GM23338 (cell line): ENCODE results near the gene POMGNT1. TPM values are rescaled to one million over a fixed set of nuclear protein-coding genes. Genes with fewer than 3 reads are reported as not detected.
A peak's percentile ranks its signal among the peaks of the same experiment; 100 is the strongest.

Experiments used
- ATAC-seq: fragments of 200-7000 bp; cut with Tn5 transposase; 3 replicates; pipeline ENCODE4 v1.9.1; 2020
- DNase-seq: peaks from one replicate; pipeline ENCODE4 v3.0.0-alpha.2; 2015; ENCODE audit warnings: low spot score
- H2AFZ ChIP-seq: fragments of 200-600 bp; sonication (generic); 2 replicates; pipeline ENCODE4 v1.8.0; 2016; ENCODE audit warnings: antibody characterized with exemption, mild to moderate bottlenecking, moderate library complexity
- H3F3A ChIP-seq: fragments of 200-600 bp; sonication (generic); replicated peaks from 2 replicates; pipeline ENCODE4 v1.8.0; 2017; ENCODE audit warnings: antibody characterized with exemption, mixed run types, low read depth
- H3K27ac ChIP-seq: fragments of 200-600 bp; sonication (generic); 2 replicates; pipeline ENCODE4 v1.6.1; 2016; ENCODE audit warnings: low read depth
- H3K27me3 ChIP-seq: fragments of 200-600 bp; sonication (generic); 2 replicates; pipeline ENCODE4 v1.8.0; 2016; ENCODE audit warnings: mild to moderate bottlenecking, mixed run types, moderate library complexity; ENCODE audit not compliant: insufficient read depth
- H3K36me3 ChIP-seq: fragments of 200-600 bp; sonication (generic); 2 replicates; pipeline ENCODE4 v1.8.0; 2016; ENCODE audit warnings: mild to moderate bottlenecking; ENCODE audit not compliant: insufficient read depth
- H3K4me1 ChIP-seq: fragments of 200-600 bp; sonication (generic); 2 replicates; pipeline ENCODE4 v1.8.0; 2016; ENCODE audit warnings: mild to moderate bottlenecking, moderate library complexity; ENCODE audit not compliant: insufficient read depth
- H3K4me2 ChIP-seq: fragments of 200-600 bp; sonication (generic); 2 replicates; pipeline ENCODE4 v1.7.1; 2017; ENCODE audit warnings: mixed run types
- H3K4me3 ChIP-seq: fragments of 200-600 bp; sonication (generic); 2 replicates; pipeline ENCODE4 v1.6.1; 2016; ENCODE audit warnings: mixed run types
- H3K79me2 ChIP-seq: fragments of 200-600 bp; sonication (generic); replicated peaks from 2 replicates; pipeline ENCODE4 v1.8.0; 2017; ENCODE audit warnings: mild to moderate bottlenecking; ENCODE audit not compliant: insufficient read depth
- H3K9me2 ChIP-seq: fragments of 200-600 bp; sonication (generic); 2 replicates; pipeline ENCODE4 v1.8.0; 2017; ENCODE audit not compliant: insufficient read depth
- H4K20me1 ChIP-seq: fragments of 200-600 bp; sonication (generic); replicated peaks from 2 replicates; pipeline ENCODE4 v1.8.0; 2017; ENCODE audit warnings: mild to moderate bottlenecking; ENCODE audit not compliant: insufficient read depth
- H3K27ac Mint-ChIP-seq: 2 replicates; pipeline ENCODE4 v1.8.0; 2020; ENCODE audit warnings: inconsistent platforms, mild to moderate bottlenecking, moderate library complexity, mixed read lengths
- H3K27me3 Mint-ChIP-seq: 3 replicates; pipeline ENCODE4 v1.8.0; 2022; ENCODE audit warnings: low read depth, mild to moderate bottlenecking, moderate library complexity, mixed read lengths, inconsistent platforms; ENCODE audit not compliant: insufficient read depth, poor library complexity
- H3K36me3 Mint-ChIP-seq: 3 replicates; pipeline ENCODE4 v1.8.0; 2021; ENCODE audit warnings: low read depth, mild to moderate bottlenecking, inconsistent platforms, moderate library complexity, mixed read lengths
- H3K4me1 Mint-ChIP-seq: 3 replicates; pipeline ENCODE4 v1.8.0; 2020; ENCODE audit warnings: mild to moderate bottlenecking, inconsistent platforms, mixed read lengths
- H3K4me3 Mint-ChIP-seq: 3 replicates; pipeline ENCODE4 v1.8.0; 2021; ENCODE audit warnings: moderate library complexity, mild to moderate bottlenecking, inconsistent platforms, mixed read lengths
- H3K9me3 Mint-ChIP-seq: 3 replicates; pipeline ENCODE4 v1.8.0; 2020; ENCODE audit warnings: moderate library complexity, mild to moderate bottlenecking, inconsistent platforms, mixed read lengths
- CREB1 ChIP-seq: fragments of 250-450 bp; sonication (Bioruptor Pico); IDR thresholded peaks from 2 replicates; pipeline ENCODE4 v1.5.0; 2020; ENCODE audit warnings: low read depth, mild to moderate bottlenecking, moderate library complexity
- EZH2 ChIP-seq: fragments of 200-600 bp; sonication (generic); IDR thresholded peaks from one replicate; pipeline ENCODE4 v1.8.0; 2017; ENCODE audit warnings: antibody characterized with exemption, mild to moderate bottlenecking, low read depth; ENCODE audit not compliant: unreplicated experiment
- EZH2phosphoT487 ChIP-seq: fragments of 200-600 bp; sonication (generic); IDR thresholded peaks from one replicate; pipeline ENCODE4 v1.8.1; 2018; ENCODE audit warnings: antibody characterized with exemption; ENCODE audit not compliant: unreplicated experiment
- JUNB ChIP-seq: IDR thresholded peaks from one replicate; pipeline ENCODE4 v1.6.1; 2016; ENCODE audit warnings: antibody characterized with exemption; ENCODE audit not compliant: unreplicated experiment
- NANOG ChIP-seq: IDR thresholded peaks from 2 replicates; pipeline ENCODE4 v1.6.1; 2016; ENCODE audit warnings: antibody characterized with exemption, borderline replicate concordance
- POLR2AphosphoS5 ChIP-seq: IDR thresholded peaks from 2 replicates; pipeline ENCODE4 v1.6.1; 2016; ENCODE audit warnings: antibody characterized with exemption, low read depth
- STAT1 ChIP-seq: IDR thresholded peaks from one replicate; pipeline ENCODE4 v1.6.1; 2016; ENCODE audit warnings: antibody characterized with exemption; ENCODE audit not compliant: unreplicated experiment
- ZNF114 ChIP-seq: fragments of 250-450 bp; sonication (Bioruptor Pico); IDR thresholded peaks from 2 replicates; pipeline ENCODE4 v1.5.0; 2020; ENCODE audit warnings: mild to moderate bottlenecking, moderate library complexity
- ZNF331 ChIP-seq: fragments of 250-450 bp; sonication (Bioruptor Pico); IDR thresholded peaks from 2 replicates; pipeline ENCODE4 v1.5.0; 2020; ENCODE audit warnings: low read depth, mild to moderate bottlenecking, moderate library complexity
- polyA plus RNA-seq: library from polyadenylated mRNA; unstranded; fragments of >200 nt; fragmentation: Nextera tagmentation; extraction: Ambion mirVana; gene quantifications from 2 replicates; pipeline ENCODE4 v1.2.1, GENCODE V29; 2016
- total RNA-seq: library from RNA; depleted of rRNA; stranded (reverse); fragments of >200 nt; shearing (Covaris generic); gene quantifications from 2 replicates; pipeline ENCODE4 v1.2.3, GENCODE V29; 2014
- TF ChIP-seq, protein P1 (sequence below): IDR thresholded peaks from 2 replicates; pipeline ENCODE4 v1.6.1; 2016; ENCODE audit warnings: antibody characterized with exemption
- TF ChIP-seq, protein P2 (sequence below), 2 experiments: fragments of 200-600 bp in 1 of 2; sonication (generic) in 1 of 2; conservative IDR thresholded peaks; 2 replicates each; pipeline versions ENCODE4 v1.5.1 to v1.6.1; 2016 to 2017; ENCODE audit warnings: antibody characterized with exemption in 2 of 2, low read depth in 2 of 2, mild to moderate bottlenecking in 2 of 2, moderate library complexity in 1 of 2
- TF ChIP-seq, protein P3 (sequence below): fragments of 250-450 bp; sonication (Bioruptor Pico); IDR thresholded peaks from 2 replicates; pipeline ENCODE4 v1.5.0; 2020; ENCODE audit warnings: mild to moderate bottlenecking, moderate library complexity
- TF ChIP-seq, protein P4 (sequence below): IDR thresholded peaks from one replicate; pipeline ENCODE4 v1.6.1; 2018; ENCODE audit warnings: antibody characterized with exemption; ENCODE audit not compliant: unreplicated experiment

The POMGNT1 gene
- total and polyA plus RNA-seq, 2 experiments from 2014 or later: 24.3 to 32.1 TPM

DNA sequence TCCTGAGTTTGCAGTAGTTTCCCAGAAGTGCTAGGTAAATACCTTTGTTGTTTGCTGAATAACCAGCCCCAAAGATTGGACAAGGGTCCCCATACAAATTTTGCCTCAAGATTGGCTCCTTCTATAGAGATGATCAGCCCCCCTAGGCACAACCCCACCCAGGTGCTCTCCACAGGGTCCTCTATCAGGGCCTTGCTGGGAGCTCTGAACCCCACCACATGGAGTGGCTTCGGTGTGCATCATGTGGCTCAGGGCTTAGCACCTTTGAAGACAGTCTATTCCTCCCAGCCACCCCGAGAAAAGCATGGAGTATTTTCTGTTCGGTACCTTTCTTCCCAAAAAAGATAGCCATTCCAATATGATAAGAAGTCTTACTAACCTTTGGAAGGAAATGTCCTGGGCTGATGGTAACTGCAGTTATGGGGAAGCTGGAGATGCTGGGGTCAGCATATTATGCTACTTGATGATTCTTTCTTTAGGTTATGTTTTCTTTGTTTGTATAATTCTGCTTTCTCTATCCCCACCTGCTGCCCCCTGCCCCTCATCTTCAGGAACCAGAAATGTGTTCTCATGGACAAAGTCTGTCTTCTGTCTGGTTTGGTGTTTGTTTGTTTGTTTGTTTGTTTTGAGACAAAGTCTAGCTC is 28.3 kb downstream of the POMGNT1 start:
- Histone ChIP-seq H3K36me3 (no peaks in the 10 kb centered on the region), H3F3A (0 out of 2 replicates have a peak, but pooled peaks cover 3% of the 10 kb centered on the region), H3K27me3 (peaks cover 18% of the 10 kb centered on the region), H3K4me1 (peaks cover 30% of the 10 kb centered on the region), H3K27ac (no peak overlapping the region), H3K9me2 (no peaks in the 10 kb centered on the region), H3K4me3 (no peak overlapping the region), H4K20me1 (no peaks in the 10 kb centered on the region), H2AFZ (0 out of 2 replicates have a peak overlapping the region, but pooled peaks have one; percentile 28), H3K4me2 (no peak overlapping the region), H3K79me2 (no peaks in the 10 kb centered on the region)
- peaks cover 32% of the 10 kb centered on the region for H3K4me1 Mint-ChIP-seq
- H3K27ac Mint-ChIP-seq: no peak overlapping the region
- H3K36me3 Mint-ChIP-seq: no peaks in the 10 kb centered on the region
- H3K9me3 Mint-ChIP-seq: no peaks in the 10 kb centered on the region
- ATAC-seq (no peak), DNase-seq (no peak)
- TF ChIP-seq ZNF114 (CRISPR knock-in tag): no peak
- TF ChIP-seq, protein P1, sequence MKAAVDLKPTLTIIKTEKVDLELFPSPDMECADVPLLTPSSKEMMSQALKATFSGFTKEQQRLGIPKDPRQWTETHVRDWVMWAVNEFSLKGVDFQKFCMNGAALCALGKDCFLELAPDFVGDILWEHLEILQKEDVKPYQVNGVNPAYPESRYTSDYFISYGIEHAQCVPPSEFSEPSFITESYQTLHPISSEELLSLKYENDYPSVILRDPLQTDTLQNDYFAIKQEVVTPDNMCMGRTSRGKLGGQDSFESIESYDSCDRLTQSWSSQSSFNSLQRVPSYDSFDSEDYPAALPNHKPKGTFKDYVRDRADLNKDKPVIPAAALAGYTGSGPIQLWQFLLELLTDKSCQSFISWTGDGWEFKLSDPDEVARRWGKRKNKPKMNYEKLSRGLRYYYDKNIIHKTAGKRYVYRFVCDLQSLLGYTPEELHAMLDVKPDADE: no peak
- no peak for TF ChIP-seq JUNB
- TF ChIP-seq, protein P2, sequence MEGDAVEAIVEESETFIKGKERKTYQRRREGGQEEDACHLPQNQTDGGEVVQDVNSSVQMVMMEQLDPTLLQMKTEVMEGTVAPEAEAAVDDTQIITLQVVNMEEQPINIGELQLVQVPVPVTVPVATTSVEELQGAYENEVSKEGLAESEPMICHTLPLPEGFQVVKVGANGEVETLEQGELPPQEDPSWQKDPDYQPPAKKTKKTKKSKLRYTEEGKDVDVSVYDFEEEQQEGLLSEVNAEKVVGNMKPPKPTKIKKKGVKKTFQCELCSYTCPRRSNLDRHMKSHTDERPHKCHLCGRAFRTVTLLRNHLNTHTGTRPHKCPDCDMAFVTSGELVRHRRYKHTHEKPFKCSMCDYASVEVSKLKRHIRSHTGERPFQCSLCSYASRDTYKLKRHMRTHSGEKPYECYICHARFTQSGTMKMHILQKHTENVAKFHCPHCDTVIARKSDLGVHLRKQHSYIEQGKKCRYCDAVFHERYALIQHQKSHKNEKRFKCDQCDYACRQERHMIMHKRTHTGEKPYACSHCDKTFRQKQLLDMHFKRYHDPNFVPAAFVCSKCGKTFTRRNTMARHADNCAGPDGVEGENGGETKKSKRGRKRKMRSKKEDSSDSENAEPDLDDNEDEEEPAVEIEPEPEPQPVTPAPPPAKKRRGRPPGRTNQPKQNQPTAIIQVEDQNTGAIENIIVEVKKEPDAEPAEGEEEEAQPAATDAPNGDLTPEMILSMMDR (conservative IDR thresholded peaks at IDR 0.05; ENCODE audit: low read depth in 2 of 2): no peak
- TF ChIP-seq STAT1: no peak
- TF ChIP-seq ZNF331 (CRISPR knock-in tag): no peak
- TF ChIP-seq, protein P3, sequence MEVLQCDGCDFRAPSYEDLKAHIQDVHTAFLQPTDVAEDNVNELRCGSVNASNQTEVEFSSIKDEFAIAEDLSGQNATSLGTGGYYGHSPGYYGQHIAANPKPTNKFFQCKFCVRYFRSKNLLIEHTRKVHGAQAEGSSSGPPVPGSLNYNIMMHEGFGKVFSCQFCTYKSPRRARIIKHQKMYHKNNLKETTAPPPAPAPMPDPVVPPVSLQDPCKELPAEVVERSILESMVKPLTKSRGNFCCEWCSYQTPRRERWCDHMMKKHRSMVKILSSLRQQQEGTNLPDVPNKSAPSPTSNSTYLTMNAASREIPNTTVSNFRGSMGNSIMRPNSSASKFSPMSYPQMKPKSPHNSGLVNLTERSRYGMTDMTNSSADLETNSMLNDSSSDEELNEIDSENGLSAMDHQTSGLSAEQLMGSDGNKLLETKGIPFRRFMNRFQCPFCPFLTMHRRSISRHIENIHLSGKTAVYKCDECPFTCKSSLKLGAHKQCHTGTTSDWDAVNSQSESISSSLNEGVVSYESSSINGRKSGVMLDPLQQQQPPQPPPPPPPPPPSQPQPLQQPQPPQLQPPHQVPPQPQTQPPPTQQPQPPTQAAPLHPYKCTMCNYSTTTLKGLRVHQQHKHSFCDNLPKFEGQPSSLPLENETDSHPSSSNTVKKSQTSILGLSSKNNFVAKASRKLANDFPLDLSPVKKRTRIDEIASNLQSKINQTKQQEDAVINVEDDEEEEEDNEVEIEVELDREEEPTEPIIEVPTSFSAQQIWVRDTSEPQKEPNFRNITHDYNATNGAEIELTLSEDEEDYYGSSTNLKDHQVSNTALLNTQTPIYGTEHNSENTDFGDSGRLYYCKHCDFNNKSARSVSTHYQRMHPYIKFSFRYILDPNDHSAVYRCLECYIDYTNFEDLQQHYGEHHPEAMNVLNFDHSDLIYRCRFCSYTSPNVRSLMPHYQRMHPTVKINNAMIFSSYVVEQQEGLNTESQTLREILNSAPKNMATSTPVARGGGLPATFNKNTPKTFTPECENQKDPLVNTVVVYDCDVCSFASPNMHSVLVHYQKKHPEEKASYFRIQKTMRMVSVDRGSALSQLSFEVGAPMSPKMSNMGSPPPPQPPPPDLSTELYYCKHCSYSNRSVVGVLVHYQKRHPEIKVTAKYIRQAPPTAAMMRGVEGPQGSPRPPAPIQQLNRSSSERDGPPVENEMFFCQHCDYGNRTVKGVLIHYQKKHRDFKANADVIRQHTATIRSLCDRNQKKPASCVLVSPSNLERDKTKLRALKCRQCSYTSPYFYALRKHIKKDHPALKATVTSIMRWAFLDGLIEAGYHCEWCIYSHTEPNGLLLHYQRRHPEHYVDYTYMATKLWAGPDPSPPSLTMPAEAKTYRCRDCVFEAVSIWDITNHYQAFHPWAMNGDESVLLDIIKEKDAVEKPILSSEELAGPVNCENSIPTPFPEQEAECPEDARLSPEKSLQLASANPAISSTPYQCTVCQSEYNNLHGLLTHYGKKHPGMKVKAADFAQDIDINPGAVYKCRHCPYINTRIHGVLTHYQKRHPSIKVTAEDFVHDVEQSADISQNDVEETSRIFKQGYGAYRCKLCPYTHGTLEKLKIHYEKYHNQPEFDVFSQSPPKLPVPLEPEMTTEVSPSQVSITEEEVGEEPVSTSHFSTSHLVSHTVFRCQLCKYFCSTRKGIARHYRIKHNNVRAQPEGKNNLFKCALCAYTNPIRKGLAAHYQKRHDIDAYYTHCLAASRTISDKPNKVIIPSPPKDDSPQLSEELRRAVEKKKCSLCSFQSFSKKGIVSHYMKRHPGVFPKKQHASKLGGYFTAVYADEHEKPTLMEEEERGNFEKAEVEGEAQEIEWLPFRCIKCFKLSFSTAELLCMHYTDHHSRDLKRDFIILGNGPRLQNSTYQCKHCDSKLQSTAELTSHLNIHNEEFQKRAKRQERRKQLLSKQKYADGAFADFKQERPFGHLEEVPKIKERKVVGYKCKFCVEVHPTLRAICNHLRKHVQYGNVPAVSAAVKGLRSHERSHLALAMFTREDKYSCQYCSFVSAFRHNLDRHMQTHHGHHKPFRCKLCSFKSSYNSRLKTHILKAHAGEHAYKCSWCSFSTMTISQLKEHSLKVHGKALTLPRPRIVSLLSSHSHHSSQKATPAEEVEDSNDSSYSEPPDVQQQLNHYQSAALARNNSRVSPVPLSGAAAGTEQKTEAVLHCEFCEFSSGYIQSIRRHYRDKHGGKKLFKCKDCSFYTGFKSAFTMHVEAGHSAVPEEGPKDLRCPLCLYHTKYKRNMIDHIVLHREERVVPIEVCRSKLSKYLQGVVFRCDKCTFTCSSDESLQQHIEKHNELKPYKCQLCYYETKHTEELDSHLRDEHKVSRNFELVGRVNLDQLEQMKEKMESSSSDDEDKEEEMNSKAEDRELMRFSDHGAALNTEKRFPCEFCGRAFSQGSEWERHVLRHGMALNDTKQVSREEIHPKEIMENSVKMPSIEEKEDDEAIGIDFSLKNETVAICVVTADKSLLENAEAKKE (CRISPR knock-in tag): no peak
- TF ChIP-seq, protein P4, sequence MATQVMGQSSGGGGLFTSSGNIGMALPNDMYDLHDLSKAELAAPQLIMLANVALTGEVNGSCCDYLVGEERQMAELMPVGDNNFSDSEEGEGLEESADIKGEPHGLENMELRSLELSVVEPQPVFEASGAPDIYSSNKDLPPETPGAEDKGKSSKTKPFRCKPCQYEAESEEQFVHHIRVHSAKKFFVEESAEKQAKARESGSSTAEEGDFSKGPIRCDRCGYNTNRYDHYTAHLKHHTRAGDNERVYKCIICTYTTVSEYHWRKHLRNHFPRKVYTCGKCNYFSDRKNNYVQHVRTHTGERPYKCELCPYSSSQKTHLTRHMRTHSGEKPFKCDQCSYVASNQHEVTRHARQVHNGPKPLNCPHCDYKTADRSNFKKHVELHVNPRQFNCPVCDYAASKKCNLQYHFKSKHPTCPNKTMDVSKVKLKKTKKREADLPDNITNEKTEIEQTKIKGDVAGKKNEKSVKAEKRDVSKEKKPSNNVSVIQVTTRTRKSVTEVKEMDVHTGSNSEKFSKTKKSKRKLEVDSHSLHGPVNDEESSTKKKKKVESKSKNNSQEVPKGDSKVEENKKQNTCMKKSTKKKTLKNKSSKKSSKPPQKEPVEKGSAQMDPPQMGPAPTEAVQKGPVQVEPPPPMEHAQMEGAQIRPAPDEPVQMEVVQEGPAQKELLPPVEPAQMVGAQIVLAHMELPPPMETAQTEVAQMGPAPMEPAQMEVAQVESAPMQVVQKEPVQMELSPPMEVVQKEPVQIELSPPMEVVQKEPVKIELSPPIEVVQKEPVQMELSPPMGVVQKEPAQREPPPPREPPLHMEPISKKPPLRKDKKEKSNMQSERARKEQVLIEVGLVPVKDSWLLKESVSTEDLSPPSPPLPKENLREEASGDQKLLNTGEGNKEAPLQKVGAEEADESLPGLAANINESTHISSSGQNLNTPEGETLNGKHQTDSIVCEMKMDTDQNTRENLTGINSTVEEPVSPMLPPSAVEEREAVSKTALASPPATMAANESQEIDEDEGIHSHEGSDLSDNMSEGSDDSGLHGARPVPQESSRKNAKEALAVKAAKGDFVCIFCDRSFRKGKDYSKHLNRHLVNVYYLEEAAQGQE: no peak
- no peak for TF ChIP-seq POLR2AphosphoS5
- no peak for TF ChIP-seq EZH2phosphoT487
- TF ChIP-seq CREB1: no peak
- TF ChIP-seq NANOG: no peak
- no peak for TF ChIP-seq EZH2
- H3K4me3 Mint-ChIP-seq: no peak overlapping the region
- peaks cover 32% of the 10 kb centered on the region for H3K27me3 Mint-ChIP-seq
